NOMO-1 treated with DMSO at 0.1 percent for 48 hours (cell line): ENCODE measurements around the gene GALP.
"Not testable (repeated sequence)": the region's sequence is repeated elsewhere in the genome, so short reads cannot be mapped to it uniquely, and the experiment has no call there.

Experiments
- DNase-seq: peaks from one replicate; lab custom pipeline; 2025; ENCODE audit not compliant: unreplicated experiment; lab: John Stamatoyannopoulos, UW

GALP gene

DNA sequence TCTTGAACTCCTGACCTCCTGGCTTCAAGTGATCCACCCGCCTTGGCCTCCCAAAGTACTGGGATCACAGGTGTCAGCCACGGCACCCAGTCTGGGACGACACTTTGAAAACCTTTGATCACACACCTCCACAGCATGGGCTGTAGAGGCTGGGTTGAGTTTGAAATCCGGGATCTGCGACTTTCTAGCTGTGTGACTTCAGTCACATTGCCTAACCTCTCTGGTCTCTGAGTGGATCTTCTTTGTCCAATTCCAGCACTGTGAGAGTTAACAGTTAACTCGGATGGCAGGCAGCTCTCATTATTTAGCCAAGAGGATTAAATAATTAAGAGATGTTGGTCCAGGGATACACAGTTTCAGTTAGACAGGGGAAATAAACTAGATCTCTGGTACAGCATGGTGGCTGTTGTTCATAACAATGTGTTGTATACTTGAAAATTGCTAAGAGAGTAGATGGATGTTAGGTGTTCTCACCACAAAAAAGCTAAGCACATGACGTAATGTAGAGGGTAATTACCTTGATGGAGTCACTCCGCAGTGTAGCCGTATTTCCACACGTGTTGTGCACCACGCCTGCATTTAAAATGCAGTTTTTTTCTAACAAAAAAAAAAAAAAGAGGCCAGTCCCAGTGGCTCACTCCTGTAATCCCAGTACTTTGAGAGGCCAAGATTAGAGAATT is 1.9 kb downstream of the GALP start:
- no peak for DNase-seq

- no peak for DNase-seq
Measured at GRCh38 chr19:56189785-56190184, 14.0 kb downstream of the GALP start.

- DNase-seq = no peak
Measured at GRCh38 chr19:56191115-56191514, 15.3 kb downstream of the GALP start.

DNA sequence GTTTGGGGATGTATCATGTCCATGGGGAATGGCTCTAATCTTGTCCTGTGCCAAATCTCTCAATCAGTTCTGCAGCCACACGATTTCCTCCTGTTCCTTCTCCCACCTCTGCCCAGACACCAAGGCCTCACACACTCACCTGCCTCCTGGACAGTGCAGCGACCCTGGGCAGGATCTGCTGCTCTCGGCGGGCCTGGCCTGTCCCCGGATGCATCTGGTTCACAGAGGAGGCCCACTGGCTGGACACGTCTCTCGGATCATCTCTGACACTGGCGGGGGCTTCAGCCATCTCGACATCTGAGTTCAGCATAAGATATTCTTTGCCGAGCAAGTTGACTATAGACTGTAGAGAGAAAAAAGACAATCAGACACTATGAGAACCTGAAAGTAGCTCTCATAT is 15.9 kb downstream of the GALP start:
- DNase-seq = no peak

DNA sequence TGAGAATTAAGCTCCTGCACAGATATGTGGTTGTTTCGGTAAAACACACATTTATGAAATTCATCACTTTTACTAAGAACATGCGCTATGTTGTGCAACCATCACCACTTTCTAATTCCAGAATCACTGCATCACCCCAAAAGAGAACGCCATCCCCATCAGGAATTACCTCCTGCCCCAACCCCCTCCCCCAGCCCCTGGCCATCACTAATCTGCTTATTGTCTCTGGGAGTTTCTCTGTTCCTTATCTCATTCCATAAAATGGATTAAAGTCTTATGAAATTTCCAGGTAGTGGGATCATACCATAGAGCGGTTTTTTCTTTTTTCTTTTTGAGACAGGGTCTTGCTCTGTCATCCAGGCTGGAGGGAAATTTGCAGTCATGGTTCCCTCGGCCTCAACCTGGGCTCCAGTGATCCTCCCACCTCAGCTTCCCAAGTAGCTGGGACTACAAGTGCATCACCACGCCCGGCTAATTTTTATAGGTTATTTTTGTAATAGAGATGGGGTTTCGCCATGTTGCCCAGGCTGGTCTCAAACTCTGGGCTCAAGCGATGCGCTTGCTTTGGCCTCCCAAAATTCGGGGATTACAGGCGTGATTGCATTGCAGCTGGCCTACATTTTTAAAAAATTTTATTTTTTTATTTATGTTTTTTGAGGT is 18.3 kb downstream of the GALP start:
- DNase-seq = no peak

- not testable (repeated sequence) for DNase-seq
Measured at GRCh38 chr19:56197646-56198045, 21.8 kb downstream of the GALP start, which contains the start of gene ZSCAN5B. ZSCAN5B (minus strand) TSS chr19:56197783; CDS start chr19:56193052, 4,731 bp downstream.

- no peak for DNase-seq
Measured at GRCh38 chr19:56199687-56200086, 23.9 kb downstream of the GALP start.

GRCh38 chr19:56201973-56202372 is 26.2 kb downstream of the GALP start, which contains the start of gene ZSCAN5C:
ZSCAN5C (plus strand) TSS chr19:56202273; CDS start chr19:56205914, 3,641 bp downstream.
- DNase-seq = no peak

DNA sequence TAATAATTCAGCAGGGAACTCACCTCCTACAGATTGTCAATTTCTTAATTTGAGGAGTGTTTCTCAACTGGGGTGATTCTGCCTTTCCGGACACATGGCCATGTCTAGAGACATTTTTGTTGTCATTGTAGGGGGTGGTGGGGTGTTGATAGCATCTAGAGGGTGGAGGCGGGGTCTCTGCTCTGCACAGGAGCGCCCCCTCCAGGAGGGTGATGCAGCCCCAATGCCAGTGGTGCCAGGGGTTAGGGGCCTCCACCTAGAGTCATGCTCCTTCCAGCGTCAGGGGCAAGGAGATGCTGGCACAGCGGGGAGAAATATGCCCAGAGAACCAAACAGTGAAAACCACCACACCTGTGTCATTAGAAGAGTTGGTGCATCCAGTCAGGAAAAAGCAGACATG is 31.8 kb downstream of the GALP start:
- not testable (repeated sequence) for DNase-seq

GRCh38 chr19:56209091-56209490 is 33.3 kb downstream of the GALP start:
- DNase-seq = no peak

DNA sequence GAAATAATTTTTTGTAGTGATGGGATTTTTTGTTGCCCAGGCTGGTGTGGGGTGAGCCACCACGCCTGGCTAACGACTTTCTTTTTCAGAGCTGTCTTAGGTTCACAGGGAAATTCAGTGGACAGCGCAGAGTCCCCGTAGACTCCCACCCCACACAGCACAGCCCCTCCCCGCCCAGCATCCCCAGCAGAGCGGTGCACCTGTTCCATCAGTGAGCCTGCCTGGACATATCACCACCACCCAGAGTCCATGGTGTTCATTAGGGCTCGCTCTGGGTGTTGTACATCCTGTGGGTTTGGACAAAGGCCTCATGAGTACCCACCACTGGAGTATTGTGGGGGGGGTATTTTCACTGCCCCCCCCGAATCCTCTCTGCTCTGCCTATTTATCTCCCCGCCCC is 34.2 kb downstream of the GALP start:
- DNase-seq = not testable (repeated sequence)

DNA sequence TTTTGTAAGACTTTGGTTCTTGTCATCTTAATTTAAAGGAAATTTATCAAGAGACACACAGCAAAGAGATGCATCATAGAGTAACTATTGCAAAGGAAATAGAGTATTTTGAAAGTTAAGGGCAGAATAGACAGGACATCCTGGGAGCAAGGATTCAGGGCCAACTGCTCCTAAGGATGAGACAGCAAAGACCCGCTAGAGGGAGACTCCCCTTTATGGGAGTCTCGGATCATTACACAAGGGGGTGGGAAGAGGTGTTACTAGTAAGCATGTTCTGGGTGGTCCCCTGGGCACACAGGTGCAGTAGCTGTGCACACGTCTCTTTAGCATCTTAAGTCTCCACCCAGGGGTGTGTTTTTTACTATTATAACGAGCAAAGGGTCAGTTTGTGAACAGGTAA is 35.9 kb downstream of the GALP start:
- no peak for DNase-seq

DNA sequence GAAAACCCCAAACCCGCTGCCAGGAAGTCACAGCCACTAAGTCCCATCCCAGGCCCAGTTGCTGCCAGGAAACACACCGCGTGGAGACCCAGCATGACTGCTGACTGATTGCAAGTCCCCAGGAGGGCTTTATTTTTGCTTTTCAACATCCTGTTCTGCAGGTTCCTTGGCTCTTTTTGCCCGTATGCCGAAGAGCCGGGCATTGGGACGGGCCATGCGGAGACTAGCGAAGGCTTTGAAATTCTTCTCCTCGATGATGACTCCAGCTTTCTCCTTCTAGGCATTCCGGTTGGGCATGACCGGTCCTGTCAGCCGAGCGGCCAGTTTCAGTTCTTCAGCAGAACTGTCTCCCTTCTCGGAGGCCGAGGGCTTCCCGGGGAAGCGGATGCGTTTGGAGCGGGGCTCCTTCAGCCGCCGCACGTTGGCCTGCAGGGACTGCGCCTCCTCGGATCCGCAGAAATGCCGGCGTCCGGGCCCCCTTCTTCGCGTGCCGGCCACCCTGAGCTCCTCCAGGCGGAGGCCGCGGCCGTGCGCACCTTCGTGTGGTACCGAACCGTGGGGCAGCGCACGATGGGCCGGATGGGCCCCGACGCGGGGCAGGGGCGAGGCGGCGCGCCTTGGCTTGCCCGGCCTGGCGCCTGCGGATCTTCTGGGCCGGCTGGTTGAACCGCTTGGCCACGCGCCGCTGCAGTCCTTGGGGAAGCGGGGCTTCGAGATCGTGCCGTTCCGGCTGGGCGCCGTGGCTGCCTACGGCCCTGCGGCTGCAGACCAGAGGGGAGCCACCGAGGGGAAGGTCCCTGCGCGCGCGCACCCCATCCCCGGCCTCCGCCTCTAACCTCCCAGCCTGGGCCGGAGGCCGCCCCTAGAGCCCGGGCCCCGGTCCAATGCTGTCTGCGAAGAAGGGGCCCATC is 41.5 kb downstream of the GALP start:
- no peak for DNase-seq

DNA sequence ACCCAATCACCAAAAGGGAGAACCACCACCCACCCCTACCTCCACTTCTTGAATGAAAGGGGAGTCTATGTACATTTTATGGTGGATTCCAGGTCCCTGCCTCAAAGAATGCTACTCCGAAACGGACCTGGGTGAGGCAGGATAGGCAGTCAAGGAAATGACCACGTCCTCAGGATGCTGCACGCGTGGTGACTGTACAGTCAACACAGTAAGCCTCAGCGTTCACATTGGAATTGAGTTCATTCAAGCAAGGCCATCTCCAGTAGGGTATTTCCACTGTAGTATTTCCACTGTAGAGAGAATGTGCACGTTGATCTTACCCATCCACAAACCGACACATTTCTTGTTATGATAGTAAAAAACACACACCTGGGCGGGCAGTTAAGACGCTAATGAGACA is 43.2 kb downstream of the GALP start:
- DNase-seq = no peak

GRCh38 chr19:56221442-56221841 is 45.6 kb downstream of the GALP start:
- DNase-seq = not testable (repeated sequence)

GRCh38 chr19:56221851-56222250 is 46.0 kb downstream of the GALP start:
- DNase-seq = no peak

GRCh38 chr19:56222901-56223300 is 47.1 kb downstream of the GALP start:
- no peak for DNase-seq

DNA sequence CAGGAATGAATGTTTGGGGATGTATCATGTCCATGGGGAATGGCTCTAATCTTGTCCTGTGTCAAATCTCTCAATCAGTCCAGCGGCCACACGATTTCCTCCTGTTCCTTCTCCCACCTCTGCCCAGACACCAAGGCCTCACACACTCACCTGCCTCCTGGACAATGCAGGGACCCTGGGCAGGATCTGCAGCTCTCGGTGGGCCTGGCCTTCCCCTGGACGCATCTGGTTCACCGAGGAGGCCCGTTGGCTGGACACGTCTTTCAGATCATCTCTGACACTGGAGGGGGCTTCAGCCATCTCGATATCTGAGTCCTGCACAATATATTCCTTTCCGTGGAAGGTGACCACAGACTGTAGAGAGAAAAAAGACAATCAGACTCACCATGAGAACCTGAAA is 47.7 kb downstream of the GALP start:
- no peak for DNase-seq
